ENCODE measurements around the gene CFAP99. TPM values are rescaled to one million over a fixed set of nuclear protein-coding genes. Genes with fewer than 3 reads are reported as not detected.

CFAP99 gene
- total and polyA plus RNA-seq, 2 of the 8 experiments (the other 6 are each of a cell fraction or from before 2014, with no cell fraction given), result not detected

DNA sequence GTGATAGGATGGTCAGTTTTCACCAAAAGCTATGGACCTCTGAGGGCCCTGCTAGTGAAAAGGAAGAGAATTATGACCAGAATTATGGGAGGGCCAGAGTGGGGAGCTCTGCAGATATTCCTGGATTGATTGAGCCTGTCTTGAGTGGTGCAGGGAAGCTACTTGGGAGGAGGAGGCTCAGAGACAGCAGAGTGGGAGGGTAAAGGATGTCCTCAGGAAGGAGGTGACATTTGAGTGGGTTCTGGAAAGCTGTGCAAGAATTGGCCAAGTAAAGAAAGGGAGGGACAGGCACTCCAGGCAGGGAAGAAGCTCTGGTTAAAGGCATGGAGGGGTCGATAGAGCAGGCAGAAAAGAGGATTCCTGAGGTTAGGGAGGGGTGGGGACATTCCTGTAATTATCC, 74.2 kb downstream of the CFAP99 start:
- Histone ChIP-seq H3K23me2 (ENCODE audit: low read depth, low read length) (no peaks in the 10 kb centered on the region), H3K14ac (ENCODE audit: insufficient read length) (no peak overlapping the region), H4K20me1 (replicated peaks in 1 of 2; ENCODE audit: control insufficient read depth in 1 of 2, insufficient read depth in 2 of 2, low read length in 2 of 2) (peaks cover 16 to 32% of the 10 kb centered on the region in 2 experiments), H2BK120ac (replicated peaks; ENCODE audit: low read depth, low read length) (no peak overlapping the region), H3K56ac (replicated peaks; ENCODE audit: insufficient read length, low read depth, low read length) (no peak overlapping the region), H3K79me2 (ENCODE audit: control insufficient read depth in 1 of 2, insufficient read depth in 2 of 2, low read length in 2 of 2) (peaks cover 13 to 63% of the 10 kb centered on the region in 2 experiments; a peak in 3 of 4 replicates), H2BK5ac (ENCODE audit: low read depth, low read length) (no peak overlapping the region), H3K4me1 (replicated peaks in 1 of 4; ENCODE audit: control insufficient read depth in 3 of 4, insufficient read depth in 4 of 4, low read length in 3 of 4) (peaks cover 0 to 4% (median 1%) of the 10 kb centered on the region in 4 experiments; a peak in 3 of 7 replicates), H3K23ac (ENCODE audit: insufficient read length) (no peak overlapping the region), H2BK12ac (ENCODE audit: low read depth, low read length) (no peak overlapping the region), H3K4me2 (ENCODE audit: insufficient read depth in 1 of 2, low read depth in 2 of 2, low read length in 2 of 2) (no peak overlapping the region), H4K8ac (ENCODE audit: extremely low read depth, insufficient read depth, low read length) (no peak overlapping the region), H3K27ac (ENCODE audit: low read depth, low read length) (no peak overlapping the region), H4K91ac (replicated peaks; ENCODE audit: insufficient read length, low read length) (no peak overlapping the region), H2BK15ac (ENCODE audit: low read length) (no peak overlapping the region), H2BK20ac (ENCODE audit: low read length) (no peak overlapping the region), H3K4me3 (ENCODE audit: extremely low read depth in 1 of 4, insufficient read depth in 2 of 4, low read depth in 3 of 4, low read length in 4 of 4) (no peak overlapping the region), H3K9me3 (ENCODE audit: insufficient read depth in 2 of 2, low read depth in 1 of 2, low read length in 1 of 2) (no peaks in the 10 kb centered on the region), H2AK5ac (ENCODE audit: low read depth, low read length) (no peak overlapping the region), H2AFZ (ENCODE audit: low read length) (no peak overlapping the region), H3K27me3 (replicated peaks in 1 of 4; ENCODE audit: control insufficient read depth in 3 of 4, extremely low read depth in 1 of 4, insufficient read depth in 3 of 4, low read length in 3 of 4) (no peaks in the 10 kb centered on the region), H3K79me1 (ENCODE audit: low read depth, low read length) (peaks cover 15% of the 10 kb centered on the region), H3K9ac (replicated peaks in 1 of 4; ENCODE audit: extremely low read depth in 1 of 4, low read depth in 3 of 4, low read length in 3 of 4) (no peak overlapping the region), H4K5ac (ENCODE audit: insufficient read length, low read depth, low read length) (no peak overlapping the region), H3K36me3 (ENCODE audit: control insufficient read depth in 2 of 4, insufficient read depth in 4 of 4, low read length in 3 of 4) (peaks cover 17 to 57% (median 51%) of the 10 kb centered on the region in 4 experiments), H3K4ac (replicated peaks; ENCODE audit: insufficient read length, low read depth, low read length) (no peak overlapping the region), H3K18ac (ENCODE audit: extremely low read depth, low read length) (no peak overlapping the region)
- ChIA-PET POLR2A (ENCODE audit: partially characterized antibody) (interaction anchor here (1.2 to 1.4 kb wide), 2 partner anchors 21 to 23 kb away, joined by 4 to 5 read pairs; no protein-coding TSS in a partner anchor), CTCF (ENCODE audit: partially characterized antibody) (interaction anchor here (0.7 to 1.4 kb wide), 4 partner anchors 10 to 273 kb away, joined by 3 to 5 read pairs (median 4); partner anchors contain the start of gene RNF4)
- WGBS, 2 experiments (ENCODE audit: extremely low coverage in 1 of 2, insufficient coverage in 1 of 2, insufficient read length in 1 of 2, insufficient replicate concordance in 2 of 2, low coverage in 1 of 2, low lambda C conversion rate in 2 of 2, missing lambda C conversion rate in 1 of 2), result 86% methylated on average over 1 of the region's 1 CpG; no CpG with 5 or more reads in 1 of the 2 experiments
- no peak for FAIRE-seq
- no peak for DNase-seq (ENCODE audit: low read depth in 1 of 2, low spot score in 2 of 2)
- no peak for TF ChIP-seq CBX5 (IDR thresholded peaks at IDR 0.05; ENCODE audit: low read depth, low read length)
- TF ChIP-seq RAD21 (IDR thresholded peaks at IDR 0.05 in 1 of 2, conservative IDR thresholded peaks at IDR 0.05 in 1 of 2; ENCODE audit: low read depth in 2 of 2, low read length in 2 of 2), result no peak
- TF ChIP-seq CHD1 (IDR thresholded peaks at IDR 0.05; ENCODE audit: low read depth, low read length), result no peak
- TF ChIP-seq, protein P1, sequence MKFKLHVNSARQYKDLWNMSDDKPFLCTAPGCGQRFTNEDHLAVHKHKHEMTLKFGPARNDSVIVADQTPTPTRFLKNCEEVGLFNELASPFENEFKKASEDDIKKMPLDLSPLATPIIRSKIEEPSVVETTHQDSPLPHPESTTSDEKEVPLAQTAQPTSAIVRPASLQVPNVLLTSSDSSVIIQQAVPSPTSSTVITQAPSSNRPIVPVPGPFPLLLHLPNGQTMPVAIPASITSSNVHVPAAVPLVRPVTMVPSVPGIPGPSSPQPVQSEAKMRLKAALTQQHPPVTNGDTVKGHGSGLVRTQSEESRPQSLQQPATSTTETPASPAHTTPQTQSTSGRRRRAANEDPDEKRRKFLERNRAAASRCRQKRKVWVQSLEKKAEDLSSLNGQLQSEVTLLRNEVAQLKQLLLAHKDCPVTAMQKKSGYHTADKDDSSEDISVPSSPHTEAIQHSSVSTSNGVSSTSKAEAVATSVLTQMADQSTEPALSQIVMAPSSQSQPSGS (IDR thresholded peaks at IDR 0.05; ENCODE audit: low read length), result no peak
- TF ChIP-seq BRCA1 (IDR thresholded peaks at IDR 0.05; ENCODE audit: low read depth, low read length), result no peak
- no peak for TF ChIP-seq CTBP2 (IDR thresholded peaks at IDR 0.05; ENCODE audit: borderline replicate concordance, insufficient read depth, insufficient read length, low read length)
- no peak for TF ChIP-seq HDAC6 (IDR thresholded peaks at IDR 0.05; ENCODE audit: low read depth, low read length)
- no peak for TF ChIP-seq HDAC2 (IDR thresholded peaks at IDR 0.05; ENCODE audit: borderline replicate concordance in 1 of 2, low read depth in 2 of 2, low read length in 2 of 2)
- no peak for TF ChIP-seq GABPA (IDR thresholded peaks at IDR 0.05; ENCODE audit: borderline replicate concordance, insufficient read depth, low read length)
- TF ChIP-seq SAP30 (IDR thresholded peaks at IDR 0.05; ENCODE audit: insufficient read depth, insufficient replicate concordance, low read length), result no peak

Data from H1 (cell line).